GM12801 (cell line): Measurements from ENCODE around the gene SUN1.

Experiments used
- CTCF ChIP-seq: IDR thresholded peaks from one replicate; pipeline ENCODE4 v1.5.1; 2011; ENCODE audit warnings: control low read depth; ENCODE audit not compliant: insufficient read length; ENCODE audit errors: extremely low read depth

The SUN1 gene

GRCh38 chr7:842431-843031 lies 10.3 kb downstream of the SUN1 start:
- TF ChIP-seq CTCF, result no peak

GRCh38 chr7:843230-843629 lies 11.0 kb downstream of the SUN1 start:
- TF ChIP-seq CTCF, result no peak

GRCh38 chr7:844043-844442 lies 11.8 kb downstream of the SUN1 start:
- TF ChIP-seq CTCF, result no peak

- TF ChIP-seq CTCF, result no peak
Measured at GRCh38 chr7:844514-844913, 12.2 kb downstream of the SUN1 start.

GRCh38 chr7:845091-845490 lies 12.8 kb downstream of the SUN1 start:
- TF ChIP-seq CTCF, result no peak

GRCh38 chr7:845731-846130 lies 13.5 kb downstream of the SUN1 start:
- TF ChIP-seq CTCF, result no peak

GRCh38 chr7:849145-849544 lies 16.9 kb downstream of the SUN1 start:
- TF ChIP-seq CTCF, result no peak
